ENCODE results near the gene SPACA6. TPM values are rescaled to one million over a fixed set of nuclear protein-coding genes. Genes with fewer than 3 reads are reported as not detected.
A peak's percentile ranks its signal among the peaks of the same experiment; 100 is the strongest.

The SPACA6 gene
- total RNA-seq, 6 experiments from 2014 or later = 0.98 to 4.7 (median 2.3) TPM

DNA sequence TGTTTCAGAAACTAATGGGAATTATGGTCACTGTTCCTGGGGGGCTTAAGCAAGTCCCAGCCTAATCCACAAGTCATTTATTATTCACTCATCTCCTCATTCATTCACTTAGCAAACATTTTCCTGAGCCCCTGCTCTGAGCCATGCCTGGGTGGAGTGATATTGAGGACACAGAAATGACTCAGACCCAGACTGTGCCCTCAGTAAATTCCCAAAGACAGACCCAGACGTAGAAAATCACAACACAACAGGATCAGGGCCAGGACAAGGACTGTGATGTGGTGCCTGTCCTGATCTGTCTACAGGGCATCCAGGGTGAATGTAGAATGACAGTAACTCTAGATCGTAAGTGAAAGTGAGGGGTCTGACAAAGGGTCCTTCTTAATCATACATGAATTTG lies 7.0 kb upstream of the SPACA6 start:
- 63% methylated on average over 2 of the region's 2 CpGs for WGBS (ENCODE audit: insufficient coverage, low coverage, low lambda C conversion rate, missing lambda C conversion rate)
- DNase-seq (no peak), ATAC-seq (no peak)
- H3K4me3 ChIP-seq = no peak overlapping the region
- intact Hi-C loops (cut with DNase I) = no loop called here
- no peaks in the 10 kb centered on the region for H3K9me3 ChIP-seq
- TF ChIP-seq POLR2A (IDR thresholded peaks at IDR 0.05) (no peak), CTCF (IDR thresholded peaks at IDR 0.05) (no peak)
- H3K27ac ChIP-seq = no peak overlapping the region
- no peaks in the 10 kb centered on the region for H3K27me3 ChIP-seq
- H3K36me3 ChIP-seq = no peaks in the 10 kb centered on the region
- H3K4me1 ChIP-seq = no peaks in the 10 kb centered on the region

DNA sequence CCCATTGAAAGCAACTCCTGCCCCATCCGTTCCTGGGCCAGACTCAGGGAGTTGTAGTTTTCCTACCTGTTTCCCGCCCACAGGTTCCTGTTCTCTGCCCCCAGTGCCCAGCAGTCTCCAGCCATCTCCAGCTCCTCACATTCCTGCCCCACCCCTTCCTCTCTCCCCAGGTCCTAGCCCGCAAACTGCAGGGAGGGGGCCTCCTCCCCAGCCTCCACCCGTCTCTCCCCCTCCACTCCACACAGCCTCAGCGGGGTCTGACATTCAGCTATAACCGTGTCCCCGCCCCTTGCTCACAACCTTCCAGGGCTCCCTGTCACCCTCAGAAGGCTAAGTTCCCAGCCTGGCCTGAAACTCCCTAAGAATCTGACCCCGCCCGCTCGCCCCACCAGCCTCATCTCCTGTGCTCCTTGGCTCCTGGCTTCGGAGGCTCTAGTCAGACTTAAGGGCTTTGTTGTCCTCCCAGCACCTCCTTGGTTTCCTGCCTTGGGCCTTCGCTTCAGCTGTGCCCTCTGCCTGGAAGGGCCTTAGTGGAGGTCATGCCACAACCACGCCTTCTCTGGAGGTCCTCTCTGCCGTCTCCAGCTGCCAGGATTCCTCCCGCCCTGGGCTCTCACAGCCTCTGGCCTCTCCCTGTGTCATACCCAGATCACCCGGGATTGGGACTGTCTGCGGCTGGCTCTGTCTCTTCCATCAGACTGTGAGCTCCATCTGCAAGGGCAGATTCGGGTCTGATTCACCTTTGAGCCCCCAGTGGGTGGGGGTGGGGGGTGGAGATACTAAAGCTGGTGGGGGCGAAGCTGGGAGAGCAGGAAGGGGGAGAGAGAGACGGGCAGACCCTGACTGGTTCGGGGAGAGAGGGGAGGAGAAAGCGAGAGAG lies 5.1 kb upstream of the SPACA6 start:
- DNase-seq (no peak), ATAC-seq (peak in 3 of 4 donors; percentile 2 to 24 (median 3))
- intact Hi-C loops (cut with DNase I) = no loop called here
- no peaks in the 10 kb centered on the region for H3K27me3 ChIP-seq
- 16% methylated on average over 18 of the region's 22 CpGs for WGBS (ENCODE audit: insufficient coverage, low coverage, low lambda C conversion rate, missing lambda C conversion rate)
- no peaks in the 10 kb centered on the region for H3K36me3 ChIP-seq
- no peaks in the 10 kb centered on the region for H3K9me3 ChIP-seq
- peak overlapping the region in 1 of 3 donors; percentile 21 for H3K4me3 ChIP-seq
- peak overlapping the region; percentile 23 to 57 (median 47) for H3K27ac ChIP-seq
- no peaks in the 10 kb centered on the region for H3K4me1 ChIP-seq
- no peak for TF ChIP-seq CTCF (IDR thresholded peaks at IDR 0.05)
- no peak for TF ChIP-seq POLR2A (IDR thresholded peaks at IDR 0.05)

- ATAC-seq = peak; percentile 82 to 91 (median 88)
- no peaks in the 10 kb centered on the region for H3K27me3 ChIP-seq
- no peaks in the 10 kb centered on the region for H3K9me3 ChIP-seq
- DNase-seq = peak; percentile 77 to 82 (median 82)
- intact Hi-C loops (cut with DNase I) = no loop called here
- H3K4me3 ChIP-seq = peak overlapping the region; percentile 43 to 49 (median 48)
- 3% methylated on average over 27 of the region's 63 CpGs for WGBS (ENCODE audit: insufficient coverage, low coverage, low lambda C conversion rate, missing lambda C conversion rate)
- no peaks in the 10 kb centered on the region for H3K36me3 ChIP-seq
- peak overlapping the region; percentile 59 to 79 (median 60) for H3K27ac ChIP-seq
- TF ChIP-seq CTCF (IDR thresholded peaks at IDR 0.05) (no peak), POLR2A (IDR thresholded peaks at IDR 0.05) (no peak)
- H3K4me1 ChIP-seq = no peaks in the 10 kb centered on the region
Observed at GRCh38 chr19:51688671-51689571, 4.2 kb upstream of the SPACA6 start.

DNA sequence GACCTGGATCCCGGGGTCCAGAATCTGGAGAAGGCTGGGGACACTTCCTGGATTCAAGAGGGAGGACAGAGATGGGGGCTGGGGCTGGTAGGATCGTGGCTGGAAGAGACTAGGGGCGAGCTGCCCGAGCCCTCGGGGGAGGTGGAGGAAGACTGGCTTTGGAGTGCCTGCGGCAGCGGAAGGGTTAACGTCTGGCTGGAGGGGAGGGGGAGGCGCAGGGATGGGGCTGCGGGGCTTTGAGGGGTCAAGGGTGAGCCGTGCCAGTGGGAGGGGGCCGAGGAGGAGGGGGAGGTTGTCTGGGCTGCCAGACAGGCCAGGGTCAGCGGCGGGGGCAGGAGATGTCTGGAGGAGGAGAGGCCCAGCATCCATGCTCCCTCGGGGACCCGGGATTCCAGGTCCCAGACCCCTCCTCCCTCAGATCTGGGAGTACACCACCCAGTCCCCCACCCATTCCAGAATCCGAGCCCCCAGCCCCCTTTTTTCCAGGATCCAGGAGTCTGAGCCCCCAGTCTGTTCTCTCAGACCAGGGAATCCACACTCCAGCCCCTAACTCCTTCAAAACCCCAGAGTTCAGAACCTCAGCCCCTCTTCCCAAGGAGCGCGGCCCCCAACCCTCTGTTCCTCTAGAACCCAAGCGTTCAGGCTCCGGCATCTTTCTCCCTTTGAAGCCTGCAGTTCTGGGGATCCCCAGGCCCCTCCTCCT lies 3.2 kb upstream of the SPACA6 start:
- H3K9me3 ChIP-seq = no peaks in the 10 kb centered on the region

More for the DNA sequence above, 3.2 kb upstream of the SPACA6 start:
- peak overlapping the region; percentile 59 to 79 (median 60) for H3K27ac ChIP-seq
- 3% methylated on average over 18 of the region's 21 CpGs for WGBS (ENCODE audit: insufficient coverage, low coverage, low lambda C conversion rate, missing lambda C conversion rate)
- no peaks in the 10 kb centered on the region for H3K36me3 ChIP-seq
- no peak for TF ChIP-seq CTCF (IDR thresholded peaks at IDR 0.05)
- intact Hi-C loops (cut with DNase I) = no loop called here
- ATAC-seq (no peak), DNase-seq (peak in 2 of 3 donors; percentile 38 to 57)
- no peaks in the 10 kb centered on the region for H3K27me3 ChIP-seq
- no peaks in the 10 kb centered on the region for H3K4me1 ChIP-seq
- H3K4me3 ChIP-seq = peak overlapping the region; percentile 43 to 49 (median 48)
